ENCODE data around the gene LRMDA.

LRMDA gene

GRCh38 chr10:75977139-75977538 lies 545.7 kb downstream of the LRMDA start:
- DNase-seq, result no peak

- DNase-seq, result no peak
These were observed 546.8 kb downstream of the LRMDA start for GRCh38 chr10:75978213-75978612.

- no peak for DNase-seq
These were observed 549.1 kb downstream of the LRMDA start for GRCh38 chr10:75980419-75981002.

- no peak for DNase-seq
These were observed 551.4 kb downstream of the LRMDA start for GRCh38 chr10:75982611-75983369.

- no peak for DNase-seq
These were observed 552.6 kb downstream of the LRMDA start for GRCh38 chr10:75984067-75984466.

- DNase-seq, result no peak
These were observed 556.2 kb downstream of the LRMDA start for GRCh38 chr10:75987616-75988015.

- no peak for DNase-seq
These were observed 563.1 kb downstream of the LRMDA start for GRCh38 chr10:75994357-75995040.

GRCh38 chr10:75995041-75995430 lies 563.6 kb downstream of the LRMDA start:
- DNase-seq, result no peak

- DNase-seq, result no peak
These were observed 564.3 kb downstream of the LRMDA start for GRCh38 chr10:75995720-75996119.

GRCh38 chr10:75999001-75999400 lies 567.6 kb downstream of the LRMDA start:
- DNase-seq, result no peak

- DNase-seq, result no peak
These were observed 568.2 kb downstream of the LRMDA start for GRCh38 chr10:75999515-76000209.

- no peak for DNase-seq
These were observed 569.1 kb downstream of the LRMDA start for GRCh38 chr10:76000550-76000949.

GRCh38 chr10:76001019-76001418 lies 569.6 kb downstream of the LRMDA start:
- DNase-seq, result no peak

GRCh38 chr10:76001461-76001860 lies 570.0 kb downstream of the LRMDA start:
- DNase-seq, result no peak

GRCh38 chr10:76002262-76002854 lies 570.9 kb downstream of the LRMDA start:
- DNase-seq, result no peak

- no peak for DNase-seq
These were observed 576.3 kb downstream of the LRMDA start for GRCh38 chr10:76007667-76008181.

- no peak for DNase-seq
These were observed 578.1 kb downstream of the LRMDA start for GRCh38 chr10:76009531-76009930.

- DNase-seq, result no peak
These were observed 579.3 kb downstream of the LRMDA start for GRCh38 chr10:76010703-76011102.

- DNase-seq, result no peak
These were observed 581.4 kb downstream of the LRMDA start for GRCh38 chr10:76012716-76013327.

GRCh38 chr10:76015245-76015644 lies 583.8 kb downstream of the LRMDA start:
- no peak for DNase-seq

- DNase-seq, result no peak
These were observed 585.8 kb downstream of the LRMDA start for GRCh38 chr10:76017026-76017732.

Measured in activated T-cell treated with anti-CD3 and anti-CD28 coated beads for 4 hours (primary cell).